ENCODE measurements around the gene ZSCAN16.

- TF ChIP-seq, protein P1, sequence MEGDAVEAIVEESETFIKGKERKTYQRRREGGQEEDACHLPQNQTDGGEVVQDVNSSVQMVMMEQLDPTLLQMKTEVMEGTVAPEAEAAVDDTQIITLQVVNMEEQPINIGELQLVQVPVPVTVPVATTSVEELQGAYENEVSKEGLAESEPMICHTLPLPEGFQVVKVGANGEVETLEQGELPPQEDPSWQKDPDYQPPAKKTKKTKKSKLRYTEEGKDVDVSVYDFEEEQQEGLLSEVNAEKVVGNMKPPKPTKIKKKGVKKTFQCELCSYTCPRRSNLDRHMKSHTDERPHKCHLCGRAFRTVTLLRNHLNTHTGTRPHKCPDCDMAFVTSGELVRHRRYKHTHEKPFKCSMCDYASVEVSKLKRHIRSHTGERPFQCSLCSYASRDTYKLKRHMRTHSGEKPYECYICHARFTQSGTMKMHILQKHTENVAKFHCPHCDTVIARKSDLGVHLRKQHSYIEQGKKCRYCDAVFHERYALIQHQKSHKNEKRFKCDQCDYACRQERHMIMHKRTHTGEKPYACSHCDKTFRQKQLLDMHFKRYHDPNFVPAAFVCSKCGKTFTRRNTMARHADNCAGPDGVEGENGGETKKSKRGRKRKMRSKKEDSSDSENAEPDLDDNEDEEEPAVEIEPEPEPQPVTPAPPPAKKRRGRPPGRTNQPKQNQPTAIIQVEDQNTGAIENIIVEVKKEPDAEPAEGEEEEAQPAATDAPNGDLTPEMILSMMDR (conservative IDR thresholded peaks at IDR 0.05; ENCODE audit: low read depth, low read length), result no peak
- TF ChIP-seq EZH2 (IDR thresholded peaks at IDR 0.05; ENCODE audit: low read length, unreplicated experiment), result no peak
Measured at GRCh38 chr6:28115799-28116198, 8.6 kb upstream of the ZSCAN16 start.

Data from PC-3 (cell line).